Right lobe of liver (tissue), 4 donors: ENCODE results near the gene IL22RA1.

Experiments used
- CTCF ChIP-seq, 4 donors: fragments of 200-600 bp in 3 of 4; fragments of 450-650 bp in 1 of 4; IDR thresholded peaks; one replicate each; pipeline versions ENCODE4 v1.5.1 to v1.8.0; 2016 to 2022; ENCODE audit warnings: antibody characterized with exemption in 4 of 4, mild to moderate bottlenecking in 2 of 4
- POLR2A ChIP-seq: fragments of 450-650 bp; IDR thresholded peaks from one replicate; pipeline ENCODE4 v1.6.1; 2017; ENCODE audit warnings: antibody characterized with exemption, mild to moderate bottlenecking
- donor health status: DM: no; HTN: no; CAD: no.
- donor health status: DM: no; HTN: no; CAD: no.
- donor health status: DM: no; HTN: yes; CAD: no.

GRCh38 chr1:24105368-24106160 lies 37.4 kb downstream of the IL22RA1 start:
- no peak for TF ChIP-seq CTCF (IDR thresholded peaks at IDR 0.05)
- TF ChIP-seq POLR2A: no peak
